HG02885 (cell line): ENCODE data around the gene MMP15.

Experiments
- ATAC-seq: cut with Tn5 transposase; IDR thresholded peaks from one replicate; pipeline ENCODE4 v1.9.1; 2021; ENCODE audit warnings: mild to moderate bottlenecking; ENCODE audit not compliant: unreplicated experiment, poor library complexity

Gene MMP15

DNA sequence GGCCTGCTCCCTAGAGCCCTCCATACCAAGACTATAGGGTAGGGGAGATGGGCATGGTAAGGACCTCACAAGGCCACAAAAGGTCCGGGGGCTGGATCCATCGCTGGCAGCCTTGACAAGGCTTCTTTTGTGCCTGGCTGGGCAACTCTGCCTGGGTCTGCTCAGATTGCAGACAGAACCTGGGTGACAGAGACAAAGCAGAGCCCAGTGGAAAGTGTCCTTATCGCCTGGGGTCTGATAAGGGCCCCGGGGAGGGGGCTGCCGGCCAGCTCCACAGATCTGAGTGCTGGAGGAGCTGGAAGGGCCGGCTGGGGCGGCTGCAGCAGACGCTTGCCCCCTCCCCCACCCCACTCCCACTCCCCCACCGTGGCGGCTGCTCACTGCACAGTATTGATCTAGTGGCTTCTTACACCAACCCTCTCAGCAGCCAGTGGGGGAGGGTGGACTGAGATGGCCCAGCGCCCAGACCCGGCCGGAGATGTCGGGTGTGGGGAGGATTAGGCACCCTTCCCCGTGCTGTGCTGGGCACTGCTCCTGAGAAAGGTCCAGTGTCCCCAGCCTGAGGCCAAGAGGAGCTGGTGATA, 7.2 kb downstream of the MMP15 start:
- ATAC-seq = no peak

DNA sequence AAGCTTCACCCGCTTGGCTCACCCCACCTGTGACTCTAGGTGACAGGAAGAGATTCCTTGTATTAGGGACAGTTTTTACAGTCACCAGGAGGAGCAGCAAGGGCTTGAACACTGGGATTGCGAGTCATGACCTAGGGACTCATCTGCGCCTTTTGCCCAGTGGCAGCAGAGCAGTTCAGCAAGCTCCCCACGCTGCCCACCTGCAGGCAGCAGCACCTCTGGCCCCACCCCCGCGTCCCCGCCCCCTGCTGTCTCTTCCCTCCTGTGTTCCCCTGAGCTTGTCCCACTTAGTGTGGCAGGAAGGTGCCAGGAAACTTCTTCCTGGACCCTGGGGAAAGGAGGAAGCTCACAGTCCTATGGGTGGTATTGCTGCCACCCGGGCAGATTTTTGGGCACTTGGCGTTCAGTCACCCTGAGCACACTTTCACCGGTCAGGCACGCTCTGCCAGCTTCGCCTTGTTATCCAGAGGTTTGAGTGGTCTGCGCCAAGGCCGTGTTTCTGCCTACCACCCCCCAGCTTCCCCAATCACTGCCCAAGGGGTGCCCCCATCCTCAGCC, 8.7 kb downstream of the MMP15 start:
- no peak for ATAC-seq

DNA sequence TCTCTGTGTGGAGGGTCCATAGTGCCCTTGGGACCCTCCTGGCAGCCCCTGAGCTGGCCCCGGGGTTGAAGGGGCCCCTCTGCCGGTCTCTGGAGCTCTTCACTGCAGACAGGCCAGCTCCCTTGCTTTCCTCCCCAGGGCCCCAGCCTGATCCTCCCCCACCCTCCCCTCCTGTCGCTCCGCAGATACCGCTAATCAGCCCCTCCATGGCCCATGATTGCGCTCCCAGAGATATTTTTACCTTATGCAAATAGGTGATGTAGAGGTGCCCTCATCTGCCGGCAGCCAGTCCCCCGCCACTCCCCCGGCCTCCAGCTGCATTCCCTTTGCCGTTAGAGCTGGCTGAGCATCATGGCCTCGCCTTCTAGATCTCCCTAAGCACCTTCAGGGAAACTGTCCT, 9.2 kb downstream of the MMP15 start:
- ATAC-seq = no peak

DNA sequence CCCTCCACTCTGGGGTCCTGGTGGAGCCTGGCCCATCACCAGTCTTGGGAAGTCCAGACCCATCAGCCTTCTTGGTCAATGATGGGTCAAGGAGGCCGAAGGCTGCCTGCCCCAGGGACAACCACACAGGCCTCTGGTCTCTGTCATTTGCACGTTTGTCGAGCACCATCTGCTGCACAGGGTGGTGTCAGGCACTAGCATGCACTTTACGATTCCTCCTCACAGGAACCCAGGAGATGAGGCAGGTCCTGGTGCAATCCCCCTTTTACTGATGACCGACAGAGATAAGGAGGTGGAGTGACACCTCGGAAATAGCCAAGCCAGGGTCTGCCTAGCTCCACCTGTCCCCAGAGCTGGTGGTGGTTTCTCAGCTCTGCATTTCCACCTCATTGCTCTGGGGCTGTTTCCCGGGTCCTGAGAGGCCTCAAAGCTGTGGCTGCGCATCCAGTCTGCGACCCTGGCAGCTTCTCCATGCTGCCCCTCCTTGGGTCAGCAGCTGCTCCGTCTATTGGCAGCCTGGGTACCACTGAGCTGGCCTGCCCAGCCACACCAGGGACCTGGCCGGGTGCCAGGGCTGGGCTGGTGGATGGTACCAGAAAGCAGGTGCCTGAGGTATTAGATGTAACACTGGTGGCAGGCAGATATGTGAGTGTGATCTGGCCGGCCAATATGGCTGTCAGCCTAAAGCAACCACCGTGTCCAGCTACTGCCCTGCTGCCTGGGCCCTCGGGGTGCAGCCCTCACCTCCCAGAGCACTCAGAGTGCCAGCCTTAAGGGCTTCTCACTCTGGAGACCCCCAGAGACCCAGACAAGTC, 10.0 kb downstream of the MMP15 start:
- no peak for ATAC-seq

DNA sequence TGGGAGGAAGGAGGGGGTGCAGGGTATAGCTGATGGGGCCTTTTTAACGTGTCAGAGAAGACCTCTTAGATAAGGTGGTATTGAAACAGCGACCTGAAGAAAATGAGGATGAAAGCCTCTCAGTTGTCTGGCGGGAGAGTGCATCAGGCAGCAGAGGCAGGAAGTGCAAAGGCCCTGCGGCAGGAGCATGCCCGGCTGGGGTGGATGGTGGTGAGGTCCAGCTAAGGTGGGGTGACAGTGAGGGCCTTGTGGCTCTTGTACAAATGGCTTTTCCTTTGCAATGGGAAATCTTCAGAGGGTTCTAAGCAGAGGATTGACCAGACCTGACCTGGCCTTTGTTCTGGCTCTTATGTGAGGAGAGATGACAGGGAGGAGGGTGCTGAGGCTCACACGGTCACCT, 11.4 kb downstream of the MMP15 start:
- ATAC-seq = no peak

DNA sequence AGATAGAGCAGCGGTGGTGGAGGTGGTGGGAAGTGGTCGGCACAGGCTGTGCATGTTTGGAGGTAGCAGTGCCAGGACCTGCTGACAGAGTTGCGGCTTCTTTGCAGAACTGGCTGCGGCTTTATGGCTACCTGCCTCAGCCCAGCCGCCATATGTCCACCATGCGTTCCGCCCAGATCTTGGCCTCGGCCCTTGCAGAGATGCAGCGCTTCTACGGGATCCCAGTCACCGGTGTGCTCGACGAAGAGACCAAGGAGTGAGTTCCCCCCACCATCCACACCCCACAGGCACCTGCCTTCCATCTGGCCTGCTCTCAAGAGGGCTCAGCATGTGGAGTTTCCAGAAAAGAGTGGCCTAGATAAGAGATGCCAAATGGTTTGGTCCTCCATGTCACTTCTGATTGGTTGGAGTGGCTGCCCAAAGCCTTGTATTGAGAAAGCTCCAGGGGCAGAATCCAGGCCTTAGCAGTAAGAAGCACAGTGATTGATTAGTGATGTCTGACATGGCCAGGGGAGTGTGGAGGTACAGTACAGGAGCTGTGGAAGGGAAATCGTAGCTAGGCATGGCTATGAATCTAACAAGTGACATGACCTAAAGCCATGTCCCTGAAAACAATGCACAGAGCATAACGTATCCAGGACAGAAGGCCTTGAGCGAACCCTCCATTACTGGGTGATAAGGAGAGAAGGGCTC, 12.0 kb downstream of the MMP15 start:
- ATAC-seq = no peak

DNA sequence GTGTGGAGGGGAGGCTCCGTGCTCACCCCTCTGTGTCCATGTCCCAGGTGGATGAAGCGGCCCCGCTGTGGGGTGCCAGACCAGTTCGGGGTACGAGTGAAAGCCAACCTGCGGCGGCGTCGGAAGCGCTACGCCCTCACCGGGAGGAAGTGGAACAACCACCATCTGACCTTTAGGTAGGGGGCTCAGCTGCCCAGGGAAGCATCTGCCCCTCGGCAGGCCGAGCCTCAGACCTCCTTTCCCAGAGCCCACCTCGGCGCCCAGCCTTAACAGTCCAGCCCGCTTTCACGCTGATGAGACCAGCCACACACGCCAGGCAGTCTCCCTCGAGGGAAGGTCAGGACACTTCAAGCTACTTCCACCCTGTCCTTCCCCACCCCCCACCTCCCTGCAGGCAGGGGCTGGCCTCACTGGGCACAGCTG, 12.7 kb downstream of the MMP15 start:
- no peak for ATAC-seq

DNA sequence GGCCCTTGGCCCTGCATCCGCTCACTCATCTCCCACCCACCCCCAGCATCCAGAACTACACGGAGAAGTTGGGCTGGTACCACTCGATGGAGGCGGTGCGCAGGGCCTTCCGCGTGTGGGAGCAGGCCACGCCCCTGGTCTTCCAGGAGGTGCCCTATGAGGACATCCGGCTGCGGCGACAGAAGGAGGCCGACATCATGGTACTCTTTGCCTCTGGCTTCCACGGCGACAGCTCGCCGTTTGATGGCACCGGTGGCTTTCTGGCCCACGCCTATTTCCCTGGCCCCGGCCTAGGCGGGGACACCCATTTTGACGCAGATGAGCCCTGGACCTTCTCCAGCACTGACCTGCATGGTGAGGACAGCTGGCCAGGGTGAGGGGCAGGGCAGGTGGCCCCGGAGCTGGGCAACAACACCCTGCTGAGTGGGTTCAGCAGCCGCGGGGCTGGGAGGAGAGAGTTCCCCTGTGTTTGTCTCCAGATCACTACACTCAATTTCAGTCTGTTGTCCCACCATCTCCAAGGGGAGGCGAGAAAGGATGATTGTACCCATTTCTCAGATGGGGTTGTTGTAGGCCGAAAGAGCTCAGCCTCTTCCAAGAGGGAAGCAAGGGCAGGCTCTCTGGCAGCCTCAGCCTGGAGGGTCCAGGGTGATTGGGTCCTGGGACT, 14.4 kb downstream of the MMP15 start:
- no peak for ATAC-seq

DNA sequence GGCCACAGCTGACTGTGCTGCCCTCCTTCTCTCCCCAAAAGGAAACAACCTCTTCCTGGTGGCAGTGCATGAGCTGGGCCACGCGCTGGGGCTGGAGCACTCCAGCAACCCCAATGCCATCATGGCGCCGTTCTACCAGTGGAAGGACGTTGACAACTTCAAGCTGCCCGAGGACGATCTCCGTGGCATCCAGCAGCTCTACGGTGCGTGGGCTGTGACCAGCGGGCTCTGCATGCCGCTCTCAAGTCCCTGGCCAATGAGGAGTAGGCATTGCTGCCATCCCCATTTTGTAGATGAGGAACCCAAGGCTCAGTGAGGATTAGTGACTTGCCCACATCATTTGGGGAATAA, 14.9 kb downstream of the MMP15 start:
- no peak for ATAC-seq

DNA sequence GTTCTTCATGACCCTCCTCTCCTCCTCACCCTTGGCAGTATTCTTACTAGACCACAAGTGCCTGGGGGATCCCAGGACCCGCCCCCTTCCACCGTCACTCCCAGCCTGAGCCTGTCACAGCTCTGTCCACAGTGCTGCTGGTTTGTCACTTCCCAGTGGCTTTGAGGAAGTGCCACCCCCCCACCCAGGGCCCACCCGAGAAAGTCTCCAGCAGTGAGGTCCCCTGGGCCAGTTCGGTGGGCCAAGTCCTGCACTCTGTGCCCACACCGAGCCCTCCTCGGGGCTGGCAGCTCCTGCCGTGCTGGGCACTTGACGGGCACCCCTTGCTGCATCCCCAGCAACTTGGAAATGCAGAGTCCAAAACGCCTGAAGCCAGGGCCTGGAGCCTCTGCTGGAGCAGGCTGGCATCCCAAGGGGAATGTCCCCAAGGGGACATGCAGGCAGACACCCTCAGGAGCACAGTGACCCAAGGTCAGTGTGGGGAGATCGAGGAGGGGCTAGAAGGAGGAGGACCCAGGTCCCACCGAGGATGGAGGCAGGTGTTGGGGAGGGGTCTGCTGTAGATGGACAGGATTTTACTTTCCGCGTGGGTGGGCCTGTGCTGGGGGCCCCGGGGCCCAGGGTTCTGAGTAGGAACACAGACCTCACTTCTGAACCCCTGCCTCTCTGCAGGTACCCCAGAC, 15.5 kb downstream of the MMP15 start:
- no peak for ATAC-seq

DNA sequence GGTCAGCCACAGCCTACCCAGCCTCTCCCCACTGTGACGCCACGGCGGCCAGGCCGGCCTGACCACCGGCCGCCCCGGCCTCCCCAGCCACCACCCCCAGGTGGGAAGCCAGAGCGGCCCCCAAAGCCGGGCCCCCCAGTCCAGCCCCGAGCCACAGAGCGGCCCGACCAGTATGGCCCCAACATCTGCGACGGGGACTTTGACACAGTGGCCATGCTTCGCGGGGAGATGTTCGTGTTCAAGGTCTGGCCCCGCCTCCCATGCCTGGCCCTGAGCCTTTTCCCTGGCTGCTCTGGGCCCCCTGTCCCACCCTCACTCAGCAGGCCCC, 16.0 kb downstream of the MMP15 start:
- no peak for ATAC-seq

DNA sequence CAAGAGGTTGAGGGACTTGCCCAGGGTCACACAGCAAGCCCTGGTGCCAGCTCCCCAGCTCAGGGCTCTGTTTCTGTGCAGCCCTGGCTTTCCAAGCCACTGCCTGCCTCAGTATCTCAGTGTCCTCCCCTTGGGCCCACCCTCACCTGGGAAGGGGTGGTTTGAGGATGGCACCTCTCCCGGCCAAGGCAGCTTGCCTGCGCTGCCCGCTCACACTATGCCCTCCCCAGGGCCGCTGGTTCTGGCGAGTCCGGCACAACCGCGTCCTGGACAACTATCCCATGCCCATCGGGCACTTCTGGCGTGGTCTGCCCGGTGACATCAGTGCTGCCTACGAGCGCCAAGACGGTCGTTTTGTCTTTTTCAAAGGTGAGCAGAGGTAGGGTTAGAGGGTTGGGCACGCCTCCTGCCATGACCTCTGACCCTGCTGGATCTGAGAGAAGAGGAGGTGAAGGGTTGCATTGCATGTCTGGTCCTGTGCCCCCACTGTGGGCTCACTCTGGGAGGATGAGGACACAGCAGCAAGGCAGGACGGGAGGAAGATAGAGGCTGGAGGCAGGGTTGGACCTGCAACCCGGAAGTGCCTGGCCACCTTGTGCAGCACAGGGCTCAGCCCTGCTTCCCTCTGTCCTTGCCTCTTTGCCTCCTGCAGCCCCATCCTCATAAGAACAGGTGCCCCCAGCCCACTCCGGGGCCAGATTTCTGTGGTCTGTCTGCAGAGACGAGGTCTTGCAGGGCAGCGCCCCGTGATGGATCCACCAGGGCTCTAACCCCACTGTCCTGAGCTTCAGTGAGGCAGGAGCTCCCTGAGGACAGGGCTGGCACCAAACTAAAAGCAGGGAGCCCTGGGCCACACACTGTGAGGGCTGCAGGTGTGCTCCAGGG, 16.7 kb downstream of the MMP15 start:
- no peak for ATAC-seq

DNA sequence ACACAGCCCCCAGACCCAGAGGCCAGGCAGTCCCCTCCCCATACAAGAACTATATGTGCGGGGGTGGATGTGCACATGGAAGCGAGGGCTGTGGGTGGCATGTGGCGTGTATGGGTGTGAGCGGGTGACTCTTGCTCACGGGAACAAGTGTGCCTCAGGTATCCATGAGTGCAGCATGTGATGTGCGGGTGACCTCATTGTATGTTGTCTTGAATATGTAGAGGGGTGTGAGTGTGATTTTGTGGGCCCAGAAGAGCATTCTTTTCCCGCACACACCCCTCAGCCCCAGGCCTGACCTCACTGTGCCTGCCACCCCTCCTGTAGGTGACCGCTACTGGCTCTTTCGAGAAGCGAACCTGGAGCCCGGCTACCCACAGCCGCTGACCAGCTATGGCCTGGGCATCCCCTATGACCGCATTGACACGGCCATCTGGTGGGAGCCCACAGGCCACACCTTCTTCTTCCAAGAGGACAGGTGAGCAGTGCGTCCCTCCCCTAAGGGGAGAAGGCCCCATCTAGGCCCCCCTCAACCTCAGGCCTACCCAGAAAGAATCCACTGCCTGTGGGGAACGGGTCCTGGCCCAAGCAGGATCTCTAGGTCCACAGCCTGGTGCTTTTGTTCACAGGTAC, 17.4 kb downstream of the MMP15 start:
- no peak for ATAC-seq

DNA sequence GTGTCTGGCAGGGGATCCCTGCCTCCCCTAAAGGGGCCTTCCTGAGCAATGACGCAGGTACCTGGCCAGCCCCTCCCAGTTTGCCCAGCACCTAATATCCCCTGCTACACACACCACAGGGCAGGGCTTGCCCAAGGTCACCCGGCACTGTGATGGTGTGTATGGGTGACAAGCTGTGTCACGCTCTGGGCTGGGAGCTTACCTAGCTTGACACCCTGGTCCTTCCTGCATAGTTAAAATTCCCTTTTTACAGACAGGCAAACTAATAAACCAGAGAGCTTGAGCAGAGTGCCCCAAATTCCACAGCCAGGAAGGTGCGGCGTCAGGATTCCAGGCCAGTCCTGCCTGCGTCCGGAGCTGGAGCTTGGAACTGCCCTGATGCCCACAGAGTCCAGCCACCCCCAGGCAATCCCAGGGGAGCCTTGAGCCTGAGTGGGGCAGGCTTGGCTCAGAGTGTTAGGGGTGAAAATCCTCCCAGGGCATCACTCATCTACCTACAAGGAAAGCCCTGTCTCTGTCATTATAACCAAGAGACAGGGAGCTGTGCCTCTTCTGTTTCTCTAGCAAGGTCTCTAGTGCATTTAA, 18.1 kb downstream of the MMP15 start:
- ATAC-seq = no peak

DNA sequence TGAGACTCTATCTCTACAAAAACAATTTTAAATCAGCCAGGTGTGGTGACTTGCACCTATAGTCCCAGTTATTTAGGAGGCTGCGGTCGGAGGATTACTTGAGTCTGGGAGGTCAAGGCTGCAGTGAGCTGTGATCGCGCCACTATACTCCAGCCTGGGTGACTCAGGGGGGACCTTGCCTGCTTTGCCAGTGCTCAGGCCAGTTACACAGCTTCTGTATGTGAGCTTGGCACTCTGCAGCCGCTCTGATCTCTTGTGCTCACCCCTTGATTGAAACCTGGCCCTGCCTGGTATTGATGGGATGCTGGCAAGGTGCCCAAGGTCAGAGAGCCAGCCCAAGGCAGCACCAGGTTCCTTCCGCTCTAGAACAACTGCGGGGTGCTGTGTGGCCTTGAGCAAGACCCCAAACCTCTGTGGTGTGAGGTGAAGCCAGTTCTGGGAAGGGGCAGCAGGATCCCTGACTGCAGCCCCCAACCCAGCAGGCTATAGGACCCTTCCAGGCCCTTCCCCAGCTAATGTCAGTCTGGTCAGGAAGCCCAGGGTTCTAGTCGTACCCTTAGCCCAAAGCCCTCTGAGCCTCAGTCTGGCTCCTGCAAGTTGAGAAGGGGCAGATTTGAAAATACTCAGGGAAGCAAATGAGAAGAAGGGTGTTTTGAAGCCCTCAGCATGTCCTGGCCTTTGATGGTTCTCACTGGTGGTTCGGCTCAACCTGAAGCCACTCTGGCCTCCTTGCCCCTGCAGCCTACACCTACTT, 18.9 kb downstream of the MMP15 start:
- no peak for ATAC-seq

DNA sequence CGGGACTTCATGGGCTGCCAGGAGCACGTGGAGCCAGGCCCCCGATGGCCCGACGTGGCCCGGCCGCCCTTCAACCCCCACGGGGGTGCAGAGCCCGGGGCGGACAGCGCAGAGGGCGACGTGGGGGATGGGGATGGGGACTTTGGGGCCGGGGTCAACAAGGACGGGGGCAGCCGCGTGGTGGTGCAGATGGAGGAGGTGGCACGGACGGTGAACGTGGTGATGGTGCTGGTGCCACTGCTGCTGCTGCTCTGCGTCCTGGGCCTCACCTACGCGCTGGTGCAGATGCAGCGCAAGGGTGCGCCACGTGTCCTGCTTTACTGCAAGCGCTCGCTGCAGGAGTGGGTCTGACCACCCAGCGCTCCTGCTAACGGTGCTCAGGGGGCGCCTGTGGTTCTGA, 19.5 kb downstream of the MMP15 start:
- no peak for ATAC-seq

DNA sequence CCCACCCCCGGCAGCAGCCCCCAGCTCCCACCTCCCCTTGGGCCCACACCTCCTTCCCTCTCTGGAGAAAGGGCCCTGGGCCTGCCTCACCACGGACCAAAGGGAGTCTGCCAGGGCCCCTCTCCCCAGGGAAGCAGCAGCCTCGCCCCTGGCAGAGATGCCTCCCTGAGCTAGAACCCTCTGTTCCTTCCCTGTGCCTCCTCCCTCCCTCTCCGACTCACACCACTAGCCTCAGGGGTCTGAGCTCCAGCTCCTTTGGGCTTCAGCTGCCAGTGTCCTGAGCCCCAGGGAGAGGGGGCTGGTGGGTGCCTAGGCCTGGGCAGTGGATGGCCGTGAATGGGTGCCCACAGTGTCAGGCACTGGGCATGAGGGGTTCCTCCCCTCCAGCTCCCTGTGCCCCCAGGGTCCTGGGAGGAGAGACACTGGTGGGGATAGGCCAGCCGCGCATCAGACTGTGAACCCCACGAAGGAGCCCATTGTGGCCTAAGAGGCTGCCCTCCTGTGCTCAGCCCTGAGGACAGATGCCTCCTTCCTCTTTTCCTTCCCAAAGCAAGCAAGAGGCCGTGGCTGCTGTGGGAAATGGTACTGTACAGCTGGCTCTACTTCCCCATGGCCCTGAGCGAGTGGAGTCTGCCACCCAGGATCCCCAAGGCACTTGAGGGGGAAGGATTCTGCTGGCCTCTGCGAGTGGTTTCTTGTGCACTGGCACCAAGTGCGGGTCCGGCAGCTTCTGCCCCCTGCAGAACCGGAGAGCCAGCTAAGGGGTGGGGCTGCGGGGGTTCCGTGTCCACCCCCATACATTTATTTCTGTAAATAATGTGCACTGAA, 20.7 kb downstream of the MMP15 start:
- ATAC-seq = no peak
